H1 (cell line): ENCODE results near the gene OGFOD3.

Experiments used
- EZH2 ChIP-seq: fragments of 200-600 bp; sonication (generic); IDR thresholded peaks from 2 replicates; pipeline ENCODE4 v1.7.1; 2012; ENCODE audit warnings: low read depth, mild to moderate bottlenecking, moderate library complexity, low read length, inconsistent platforms; ENCODE audit not compliant: severe bottlenecking
- JUN ChIP-seq: IDR thresholded peaks from 2 replicates; pipeline ENCODE4 v1.6.1; 2011; ENCODE audit warnings: low read depth, mild to moderate bottlenecking, improper control_type of control experiment, low read length
- TF ChIP-seq, protein P1 (sequence below), 3 experiments: IDR thresholded peaks; 1 replicate in 2 of 3; 2 replicates in 1 of 3; pipeline versions ENCODE4 v1.5.1 to v1.6.1; 2011; ENCODE audit warnings: low read length in 3 of 3, mild to moderate bottlenecking in 3 of 3, inconsistent platforms in 2 of 3, low read depth in 1 of 3, moderate library complexity in 1 of 3; ENCODE audit not compliant: insufficient read depth in 1 of 3; ENCODE audit errors: control extremely low read depth in 1 of 3
- TF ChIP-seq, protein P2 (sequence below): fragments of 300-600 bp; sonication (generic); IDR thresholded peaks from 2 replicates; pipeline ENCODE4 v1.7.1; 2012; ENCODE audit warnings: low read length, moderate library complexity, mild to moderate bottlenecking, inconsistent platforms; ENCODE audit not compliant: insufficient replicate concordance

DNA sequence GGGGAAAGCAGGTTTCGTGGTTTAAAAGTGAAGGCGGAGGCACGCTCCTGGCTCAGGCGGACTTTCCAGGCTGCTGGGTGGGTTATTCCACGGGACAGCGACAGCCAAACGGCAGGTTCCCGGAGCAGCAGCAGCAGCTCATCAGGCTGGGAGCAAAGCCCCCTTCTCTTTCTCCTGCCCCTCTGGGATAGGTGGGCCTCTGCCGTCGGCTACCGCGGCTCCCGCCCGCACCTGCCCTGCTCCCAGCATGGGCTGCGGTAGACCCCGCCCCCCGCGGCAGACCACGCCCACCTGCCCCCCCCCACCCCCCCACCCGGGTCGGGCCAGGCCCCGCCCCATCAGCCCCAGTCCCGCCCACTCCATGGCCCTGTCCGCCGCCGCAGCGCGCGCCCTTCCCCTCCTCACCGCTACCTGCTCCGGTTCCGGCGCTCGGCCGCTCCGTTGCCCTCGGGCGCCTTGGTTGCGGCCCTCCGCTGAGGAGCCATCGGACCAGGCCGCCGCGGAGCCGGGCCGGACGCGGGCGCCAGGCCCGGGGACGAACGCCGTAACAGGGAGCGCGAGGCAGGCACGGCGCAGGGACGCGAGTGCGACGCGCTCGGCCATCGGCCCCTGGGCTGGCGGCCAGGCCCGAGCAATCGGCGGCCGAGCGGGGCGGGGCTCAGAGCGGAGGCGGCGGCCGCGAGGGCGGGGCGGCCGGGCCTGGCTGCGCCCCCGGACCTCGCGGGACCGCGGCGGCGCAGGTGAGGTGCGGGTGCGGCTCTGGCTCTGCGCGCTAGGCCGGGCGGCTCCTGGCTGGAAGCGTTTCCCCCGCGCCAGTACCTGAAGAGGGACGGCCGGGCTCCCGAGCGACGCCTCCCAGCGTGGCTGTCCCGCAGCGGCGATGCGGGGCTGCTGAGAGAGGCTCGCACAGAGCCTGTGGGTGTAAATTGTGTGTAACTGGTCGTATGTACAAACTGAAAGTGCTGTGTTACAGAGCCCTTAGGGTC lies at the start of gene OGFOD3, which contains the start of gene HEXD:
- TF ChIP-seq JUN, result no peak
- TF ChIP-seq, protein P1, sequence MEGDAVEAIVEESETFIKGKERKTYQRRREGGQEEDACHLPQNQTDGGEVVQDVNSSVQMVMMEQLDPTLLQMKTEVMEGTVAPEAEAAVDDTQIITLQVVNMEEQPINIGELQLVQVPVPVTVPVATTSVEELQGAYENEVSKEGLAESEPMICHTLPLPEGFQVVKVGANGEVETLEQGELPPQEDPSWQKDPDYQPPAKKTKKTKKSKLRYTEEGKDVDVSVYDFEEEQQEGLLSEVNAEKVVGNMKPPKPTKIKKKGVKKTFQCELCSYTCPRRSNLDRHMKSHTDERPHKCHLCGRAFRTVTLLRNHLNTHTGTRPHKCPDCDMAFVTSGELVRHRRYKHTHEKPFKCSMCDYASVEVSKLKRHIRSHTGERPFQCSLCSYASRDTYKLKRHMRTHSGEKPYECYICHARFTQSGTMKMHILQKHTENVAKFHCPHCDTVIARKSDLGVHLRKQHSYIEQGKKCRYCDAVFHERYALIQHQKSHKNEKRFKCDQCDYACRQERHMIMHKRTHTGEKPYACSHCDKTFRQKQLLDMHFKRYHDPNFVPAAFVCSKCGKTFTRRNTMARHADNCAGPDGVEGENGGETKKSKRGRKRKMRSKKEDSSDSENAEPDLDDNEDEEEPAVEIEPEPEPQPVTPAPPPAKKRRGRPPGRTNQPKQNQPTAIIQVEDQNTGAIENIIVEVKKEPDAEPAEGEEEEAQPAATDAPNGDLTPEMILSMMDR (IDR thresholded peaks at IDR 0.05; ENCODE audit: control extremely low read depth in 1 of 3, insufficient read depth in 1 of 3, low read depth in 1 of 3, low read length in 3 of 3), result no peak
- TF ChIP-seq EZH2, result no peak
- TF ChIP-seq, protein P2, sequence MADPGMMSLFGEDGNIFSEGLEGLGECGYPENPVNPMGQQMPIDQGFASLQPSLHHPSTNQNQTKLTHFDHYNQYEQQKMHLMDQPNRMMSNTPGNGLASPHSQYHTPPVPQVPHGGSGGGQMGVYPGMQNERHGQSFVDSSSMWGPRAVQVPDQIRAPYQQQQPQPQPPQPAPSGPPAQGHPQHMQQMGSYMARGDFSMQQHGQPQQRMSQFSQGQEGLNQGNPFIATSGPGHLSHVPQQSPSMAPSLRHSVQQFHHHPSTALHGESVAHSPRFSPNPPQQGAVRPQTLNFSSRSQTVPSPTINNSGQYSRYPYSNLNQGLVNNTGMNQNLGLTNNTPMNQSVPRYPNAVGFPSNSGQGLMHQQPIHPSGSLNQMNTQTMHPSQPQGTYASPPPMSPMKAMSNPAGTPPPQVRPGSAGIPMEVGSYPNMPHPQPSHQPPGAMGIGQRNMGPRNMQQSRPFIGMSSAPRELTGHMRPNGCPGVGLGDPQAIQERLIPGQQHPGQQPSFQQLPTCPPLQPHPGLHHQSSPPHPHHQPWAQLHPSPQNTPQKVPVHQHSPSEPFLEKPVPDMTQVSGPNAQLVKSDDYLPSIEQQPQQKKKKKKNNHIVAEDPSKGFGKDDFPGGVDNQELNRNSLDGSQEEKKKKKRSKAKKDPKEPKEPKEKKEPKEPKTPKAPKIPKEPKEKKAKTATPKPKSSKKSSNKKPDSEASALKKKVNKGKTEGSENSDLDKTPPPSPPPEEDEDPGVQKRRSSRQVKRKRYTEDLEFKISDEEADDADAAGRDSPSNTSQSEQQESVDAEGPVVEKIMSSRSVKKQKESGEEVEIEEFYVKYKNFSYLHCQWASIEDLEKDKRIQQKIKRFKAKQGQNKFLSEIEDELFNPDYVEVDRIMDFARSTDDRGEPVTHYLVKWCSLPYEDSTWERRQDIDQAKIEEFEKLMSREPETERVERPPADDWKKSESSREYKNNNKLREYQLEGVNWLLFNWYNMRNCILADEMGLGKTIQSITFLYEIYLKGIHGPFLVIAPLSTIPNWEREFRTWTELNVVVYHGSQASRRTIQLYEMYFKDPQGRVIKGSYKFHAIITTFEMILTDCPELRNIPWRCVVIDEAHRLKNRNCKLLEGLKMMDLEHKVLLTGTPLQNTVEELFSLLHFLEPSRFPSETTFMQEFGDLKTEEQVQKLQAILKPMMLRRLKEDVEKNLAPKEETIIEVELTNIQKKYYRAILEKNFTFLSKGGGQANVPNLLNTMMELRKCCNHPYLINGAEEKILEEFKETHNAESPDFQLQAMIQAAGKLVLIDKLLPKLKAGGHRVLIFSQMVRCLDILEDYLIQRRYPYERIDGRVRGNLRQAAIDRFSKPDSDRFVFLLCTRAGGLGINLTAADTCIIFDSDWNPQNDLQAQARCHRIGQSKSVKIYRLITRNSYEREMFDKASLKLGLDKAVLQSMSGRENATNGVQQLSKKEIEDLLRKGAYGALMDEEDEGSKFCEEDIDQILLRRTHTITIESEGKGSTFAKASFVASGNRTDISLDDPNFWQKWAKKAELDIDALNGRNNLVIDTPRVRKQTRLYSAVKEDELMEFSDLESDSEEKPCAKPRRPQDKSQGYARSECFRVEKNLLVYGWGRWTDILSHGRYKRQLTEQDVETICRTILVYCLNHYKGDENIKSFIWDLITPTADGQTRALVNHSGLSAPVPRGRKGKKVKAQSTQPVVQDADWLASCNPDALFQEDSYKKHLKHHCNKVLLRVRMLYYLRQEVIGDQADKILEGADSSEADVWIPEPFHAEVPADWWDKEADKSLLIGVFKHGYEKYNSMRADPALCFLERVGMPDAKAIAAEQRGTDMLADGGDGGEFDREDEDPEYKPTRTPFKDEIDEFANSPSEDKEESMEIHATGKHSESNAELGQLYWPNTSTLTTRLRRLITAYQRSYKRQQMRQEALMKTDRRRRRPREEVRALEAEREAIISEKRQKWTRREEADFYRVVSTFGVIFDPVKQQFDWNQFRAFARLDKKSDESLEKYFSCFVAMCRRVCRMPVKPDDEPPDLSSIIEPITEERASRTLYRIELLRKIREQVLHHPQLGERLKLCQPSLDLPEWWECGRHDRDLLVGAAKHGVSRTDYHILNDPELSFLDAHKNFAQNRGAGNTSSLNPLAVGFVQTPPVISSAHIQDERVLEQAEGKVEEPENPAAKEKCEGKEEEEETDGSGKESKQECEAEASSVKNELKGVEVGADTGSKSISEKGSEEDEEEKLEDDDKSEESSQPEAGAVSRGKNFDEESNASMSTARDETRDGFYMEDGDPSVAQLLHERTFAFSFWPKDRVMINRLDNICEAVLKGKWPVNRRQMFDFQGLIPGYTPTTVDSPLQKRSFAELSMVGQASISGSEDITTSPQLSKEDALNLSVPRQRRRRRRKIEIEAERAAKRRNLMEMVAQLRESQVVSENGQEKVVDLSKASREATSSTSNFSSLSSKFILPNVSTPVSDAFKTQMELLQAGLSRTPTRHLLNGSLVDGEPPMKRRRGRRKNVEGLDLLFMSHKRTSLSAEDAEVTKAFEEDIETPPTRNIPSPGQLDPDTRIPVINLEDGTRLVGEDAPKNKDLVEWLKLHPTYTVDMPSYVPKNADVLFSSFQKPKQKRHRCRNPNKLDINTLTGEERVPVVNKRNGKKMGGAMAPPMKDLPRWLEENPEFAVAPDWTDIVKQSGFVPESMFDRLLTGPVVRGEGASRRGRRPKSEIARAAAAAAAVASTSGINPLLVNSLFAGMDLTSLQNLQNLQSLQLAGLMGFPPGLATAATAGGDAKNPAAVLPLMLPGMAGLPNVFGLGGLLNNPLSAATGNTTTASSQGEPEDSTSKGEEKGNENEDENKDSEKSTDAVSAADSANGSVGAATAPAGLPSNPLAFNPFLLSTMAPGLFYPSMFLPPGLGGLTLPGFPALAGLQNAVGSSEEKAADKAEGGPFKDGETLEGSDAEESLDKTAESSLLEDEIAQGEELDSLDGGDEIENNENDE, result no peak
